Measurements from ENCODE around the gene KRT85.

DNA sequence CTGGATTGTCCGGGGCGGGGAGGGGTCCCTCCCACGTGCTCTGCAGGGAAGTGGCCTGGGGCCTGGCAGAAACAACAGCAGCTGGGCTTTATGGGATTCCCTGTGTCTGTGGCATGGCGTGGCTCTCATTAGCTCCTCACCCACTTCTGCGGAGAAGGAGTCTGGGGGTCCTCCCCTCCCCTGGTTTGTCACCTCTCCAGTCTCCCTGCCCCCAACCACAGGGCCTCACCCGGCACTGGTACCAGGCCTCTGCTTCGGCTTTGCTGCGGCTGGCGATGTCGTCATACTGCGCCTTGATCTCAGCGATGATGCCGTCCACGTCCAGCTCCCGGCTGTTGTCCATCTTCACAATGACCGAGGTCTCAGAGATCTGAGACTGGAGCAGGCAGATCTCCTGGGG is 32.5 kb upstream of the KRT85 start:
- TF ChIP-seq, protein P1, sequence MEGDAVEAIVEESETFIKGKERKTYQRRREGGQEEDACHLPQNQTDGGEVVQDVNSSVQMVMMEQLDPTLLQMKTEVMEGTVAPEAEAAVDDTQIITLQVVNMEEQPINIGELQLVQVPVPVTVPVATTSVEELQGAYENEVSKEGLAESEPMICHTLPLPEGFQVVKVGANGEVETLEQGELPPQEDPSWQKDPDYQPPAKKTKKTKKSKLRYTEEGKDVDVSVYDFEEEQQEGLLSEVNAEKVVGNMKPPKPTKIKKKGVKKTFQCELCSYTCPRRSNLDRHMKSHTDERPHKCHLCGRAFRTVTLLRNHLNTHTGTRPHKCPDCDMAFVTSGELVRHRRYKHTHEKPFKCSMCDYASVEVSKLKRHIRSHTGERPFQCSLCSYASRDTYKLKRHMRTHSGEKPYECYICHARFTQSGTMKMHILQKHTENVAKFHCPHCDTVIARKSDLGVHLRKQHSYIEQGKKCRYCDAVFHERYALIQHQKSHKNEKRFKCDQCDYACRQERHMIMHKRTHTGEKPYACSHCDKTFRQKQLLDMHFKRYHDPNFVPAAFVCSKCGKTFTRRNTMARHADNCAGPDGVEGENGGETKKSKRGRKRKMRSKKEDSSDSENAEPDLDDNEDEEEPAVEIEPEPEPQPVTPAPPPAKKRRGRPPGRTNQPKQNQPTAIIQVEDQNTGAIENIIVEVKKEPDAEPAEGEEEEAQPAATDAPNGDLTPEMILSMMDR (optimal IDR thresholded peaks at IDR 0.05 in 1 of 3, IDR thresholded peaks at IDR 0.05 in 1 of 3, conservative IDR thresholded peaks at IDR 0.05 in 1 of 3; ENCODE audit: extremely low read depth in 1 of 3, insufficient read depth in 2 of 3, low read length in 3 of 3) = no peak
- TF ChIP-seq EZH2 (IDR thresholded peaks at IDR 0.05; ENCODE audit: low read length) = no peak

Data from keratinocyte (primary cell).